ENCODE results near the gene ZNF148.

Gene ZNF148

DNA sequence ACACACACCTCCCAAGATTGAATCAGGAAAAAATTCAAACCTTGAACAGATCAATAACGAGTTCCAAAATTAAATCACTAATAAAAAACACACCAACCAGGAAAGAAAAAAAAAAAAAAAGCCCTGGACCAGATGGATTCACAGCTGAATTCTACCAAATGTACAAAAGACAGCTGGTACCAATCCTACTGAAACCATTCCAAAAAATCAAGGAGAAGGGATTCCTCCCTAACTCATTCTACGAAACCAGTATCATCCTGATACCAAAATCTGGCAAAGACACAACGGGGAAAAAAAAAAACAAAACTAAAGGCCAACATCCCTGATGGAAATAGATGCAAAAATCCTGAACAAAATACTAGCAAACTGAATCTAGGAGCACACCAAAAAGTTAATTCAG, 108.2 kb downstream of the ZNF148 start:
- no peak for DNase-seq

DNA sequence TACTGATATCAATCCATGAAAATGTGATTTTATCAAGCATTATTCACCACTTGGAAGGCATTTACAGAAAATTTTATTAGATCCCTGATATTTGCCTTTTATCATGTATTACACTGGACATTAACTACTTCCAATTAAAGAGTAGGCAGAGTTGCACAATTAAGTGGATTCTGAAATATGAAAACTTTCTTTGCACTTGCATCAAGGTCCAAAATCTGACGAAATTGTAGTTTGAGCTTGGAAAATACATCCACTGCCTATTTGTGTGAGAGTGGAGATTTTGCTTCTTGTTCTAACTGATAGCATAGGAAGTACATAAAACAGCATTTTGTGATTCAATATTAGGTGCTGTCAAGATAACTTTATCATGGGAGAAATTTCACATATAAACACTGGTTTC, 113.0 kb downstream of the ZNF148 start:
- no peak for DNase-seq

DNA sequence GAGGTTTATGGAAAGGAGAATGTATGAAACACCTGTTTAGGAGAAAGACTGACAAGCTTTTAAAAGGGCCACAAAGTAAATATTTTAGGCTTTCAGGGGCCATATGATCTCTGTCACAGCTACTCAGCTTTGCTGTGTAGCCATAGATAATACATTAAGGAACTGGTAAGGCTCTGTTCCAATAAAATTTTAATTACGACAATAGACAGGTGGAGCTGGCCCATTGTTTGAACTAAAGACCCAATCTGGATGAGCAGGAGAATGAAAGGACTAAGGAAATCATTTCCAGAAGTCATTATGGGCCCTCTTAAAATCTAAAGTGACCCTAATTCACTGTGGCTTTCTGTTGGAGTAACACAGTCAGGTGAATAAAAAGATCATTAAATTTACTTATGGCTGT, 114.1 kb downstream of the ZNF148 start:
- peak; percentile 91 for DNase-seq

DNA sequence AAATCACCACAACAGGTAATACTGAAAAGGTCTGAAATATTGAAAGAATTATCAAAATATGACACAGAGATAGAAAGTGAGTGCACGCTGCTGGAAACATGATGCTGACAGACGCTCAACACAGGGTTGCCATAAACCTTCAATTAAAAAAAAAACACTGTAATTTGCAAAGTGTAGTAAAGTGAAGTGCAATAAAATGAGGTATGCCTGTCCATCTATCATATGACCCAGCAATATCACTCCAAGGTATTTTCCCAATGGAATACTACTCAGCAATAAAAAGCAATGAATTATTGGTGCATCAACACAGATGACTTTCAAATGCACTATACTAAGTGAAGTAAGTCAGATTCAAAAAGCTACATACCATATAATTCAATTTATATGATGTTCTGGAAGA, 115.0 kb downstream of the ZNF148 start:
- DNase-seq = peak; percentile 1

DNA sequence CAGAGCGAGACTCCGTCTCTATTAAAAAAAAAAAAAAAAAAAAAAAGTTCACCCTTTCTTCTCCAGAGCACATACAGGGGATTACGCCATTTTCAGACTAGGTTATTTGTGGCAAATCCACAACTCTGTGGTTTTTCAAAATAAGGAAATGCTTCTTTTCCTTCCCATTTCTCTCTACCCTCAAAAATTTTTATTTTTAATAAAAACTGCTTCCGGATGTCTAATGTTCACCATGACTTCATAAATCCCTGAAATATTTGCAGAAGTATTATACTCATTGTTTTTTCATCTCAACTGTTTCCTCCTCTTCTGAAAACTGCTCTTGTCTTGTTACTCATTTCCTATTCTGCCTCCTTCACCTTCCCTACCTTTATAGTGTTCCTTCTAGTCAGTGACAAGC, 117.6 kb downstream of the ZNF148 start:
- DNase-seq = no peak

DNA sequence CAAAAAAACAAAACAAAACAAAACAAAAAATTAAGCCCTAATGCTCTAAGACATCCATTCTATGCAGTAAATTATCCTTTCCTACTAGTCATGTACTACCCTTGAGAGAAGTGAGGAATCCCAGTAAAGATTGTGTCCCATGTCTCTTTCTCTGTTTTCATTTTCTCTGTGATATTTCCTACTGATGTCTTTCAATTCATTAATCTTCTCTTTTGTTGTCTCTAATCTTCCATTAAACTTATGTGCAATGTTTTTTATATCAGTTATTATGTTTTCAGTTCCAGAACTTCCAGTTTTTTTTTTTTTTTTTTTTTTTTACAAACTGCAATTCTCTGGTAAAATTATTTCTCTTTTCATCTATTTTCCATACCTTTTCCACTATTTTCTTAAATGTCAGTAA, 118.5 kb downstream of the ZNF148 start:
- DNase-seq = no peak

DNA sequence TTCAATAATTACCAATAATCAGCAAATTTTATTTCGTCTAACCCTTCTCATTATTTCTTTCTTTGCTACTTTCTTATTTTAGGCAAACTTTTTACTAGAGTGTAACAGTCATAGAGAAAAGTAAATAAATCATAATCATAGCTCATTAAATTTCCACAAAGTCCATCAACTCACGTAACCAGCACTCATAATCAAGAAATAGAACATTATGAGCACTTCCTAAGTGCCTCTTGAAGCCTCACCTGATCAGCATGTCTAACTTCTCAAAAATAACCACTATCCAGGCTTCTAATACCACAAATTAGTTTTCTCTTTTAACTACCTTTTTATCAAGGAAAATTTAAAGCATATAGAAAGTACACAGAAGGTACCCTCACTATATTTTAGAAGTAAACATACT, 124.2 kb downstream of the ZNF148 start:
- DNase-seq = peak; percentile 12

DNA sequence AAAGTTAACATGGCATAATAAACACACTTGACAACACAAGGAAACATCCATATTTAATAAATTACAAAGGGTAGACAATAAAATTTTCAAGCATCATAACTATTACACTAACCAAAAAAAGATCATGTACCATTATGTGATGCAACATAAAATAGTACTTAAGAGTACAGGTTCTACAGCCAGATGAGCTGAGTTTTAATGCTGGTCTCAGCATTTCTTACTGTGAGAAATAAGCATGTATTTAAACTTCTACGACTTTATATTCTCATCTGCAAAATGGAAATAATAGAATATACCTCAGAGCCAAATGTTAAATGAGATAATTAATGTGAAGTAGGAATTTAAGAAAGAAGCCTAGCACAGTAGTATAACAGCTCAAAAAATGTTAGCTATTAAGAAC, 128.9 kb downstream of the ZNF148 start:
- DNase-seq = no peak

DNA sequence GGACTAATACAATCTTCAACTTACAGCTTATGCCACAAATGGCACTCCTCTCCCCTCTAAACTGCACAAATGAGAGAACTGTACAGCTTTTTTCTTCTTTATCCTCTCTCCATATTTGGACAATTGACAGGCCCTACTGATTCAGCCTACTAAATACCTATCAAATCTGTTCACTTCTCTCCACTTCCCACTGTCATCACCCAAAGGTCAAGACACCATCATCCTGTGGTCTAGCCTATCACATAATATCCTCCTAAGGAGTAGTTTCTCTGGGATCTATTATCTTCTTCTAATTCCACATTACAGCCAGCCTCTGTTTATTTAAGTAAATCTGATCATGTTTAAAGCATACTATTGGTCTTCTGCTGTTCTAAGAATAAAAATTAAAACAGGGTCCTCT, 129.6 kb downstream of the ZNF148 start:
- DNase-seq = no peak

DNA sequence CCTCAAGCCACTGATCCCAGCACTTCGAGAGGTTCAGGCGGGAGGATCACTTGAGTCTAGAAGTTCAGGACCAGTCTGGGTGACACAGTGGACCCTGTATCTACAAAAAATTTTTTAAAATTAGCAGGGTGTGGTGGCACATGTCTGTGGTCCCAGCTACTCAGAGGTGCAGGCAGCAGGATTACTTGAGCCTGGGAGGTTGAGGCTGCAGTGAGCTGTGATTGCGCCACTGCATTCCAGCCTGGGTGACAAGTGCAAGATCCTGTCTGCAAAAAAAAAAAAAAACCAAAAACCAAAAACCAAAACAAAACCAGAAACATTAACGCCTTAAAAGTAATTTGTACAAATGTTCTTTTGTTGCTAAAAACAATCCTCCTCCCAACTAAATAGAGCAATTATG, 134.6 kb downstream of the ZNF148 start:
- no peak for DNase-seq

DNA sequence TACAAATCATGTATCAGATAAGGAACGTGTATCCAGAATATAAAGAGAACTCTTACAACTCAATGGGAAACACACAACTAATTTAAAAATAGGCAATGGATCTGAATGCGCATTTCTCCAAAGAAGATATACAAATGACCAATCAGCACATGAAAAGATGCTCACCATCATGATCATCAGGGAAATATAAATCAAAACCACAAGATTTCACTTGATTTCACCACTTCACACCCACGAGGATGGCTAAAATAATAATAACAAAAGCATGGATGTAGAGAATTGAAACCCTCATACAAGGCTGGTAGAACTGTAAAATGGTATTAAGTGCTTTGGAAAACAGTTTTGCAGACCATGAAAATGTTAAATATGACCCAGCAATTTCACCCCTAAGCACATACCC, 135.9 kb downstream of the ZNF148 start:
- DNase-seq = no peak

DNA sequence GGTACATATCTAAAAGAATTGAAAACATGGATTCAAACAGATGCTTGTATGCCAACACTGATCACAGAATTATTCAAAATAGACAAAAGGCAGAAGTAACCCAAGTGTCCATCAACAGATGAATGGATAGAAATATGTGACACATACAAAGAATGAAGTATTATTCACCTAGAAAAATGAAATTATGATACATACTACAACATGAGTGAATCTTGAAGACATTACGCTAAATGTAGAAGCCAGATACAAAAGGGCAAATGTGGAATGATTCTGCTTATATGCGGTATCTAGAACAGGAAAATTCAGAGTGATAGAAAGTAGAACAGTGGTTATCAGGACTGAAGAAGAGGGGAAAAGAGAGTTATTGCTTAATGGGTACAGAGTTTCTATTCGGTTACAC, 136.4 kb downstream of the ZNF148 start:
- no peak for DNase-seq

DNA sequence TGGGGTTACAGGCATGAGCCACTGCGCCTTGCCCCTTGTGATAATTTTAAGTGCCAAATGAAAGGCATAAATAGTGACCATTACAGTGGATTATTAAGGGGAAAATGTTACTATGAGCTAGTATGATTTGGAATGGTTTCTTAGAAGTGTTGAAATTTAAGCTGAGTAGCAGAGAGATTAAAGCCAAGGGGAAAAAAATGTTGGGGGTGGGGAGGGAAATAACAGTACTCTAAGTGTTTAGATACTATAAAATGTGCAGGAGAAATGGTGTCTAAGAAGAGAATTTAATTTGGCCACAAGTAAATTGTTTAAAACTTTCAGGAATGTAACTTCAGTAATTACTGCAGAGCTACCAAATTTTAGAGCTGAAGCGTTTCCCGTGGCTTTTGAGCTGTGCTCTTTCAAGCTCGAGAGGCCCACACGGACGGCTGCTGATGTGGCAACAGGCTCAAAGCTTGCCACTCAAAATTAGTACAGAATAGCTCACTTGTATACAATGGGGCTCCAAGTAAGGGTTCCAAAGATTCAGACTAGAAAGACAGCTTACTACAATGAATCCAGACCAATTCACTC, 138.7 kb downstream of the ZNF148 start:
- no peak for DNase-seq

DNA sequence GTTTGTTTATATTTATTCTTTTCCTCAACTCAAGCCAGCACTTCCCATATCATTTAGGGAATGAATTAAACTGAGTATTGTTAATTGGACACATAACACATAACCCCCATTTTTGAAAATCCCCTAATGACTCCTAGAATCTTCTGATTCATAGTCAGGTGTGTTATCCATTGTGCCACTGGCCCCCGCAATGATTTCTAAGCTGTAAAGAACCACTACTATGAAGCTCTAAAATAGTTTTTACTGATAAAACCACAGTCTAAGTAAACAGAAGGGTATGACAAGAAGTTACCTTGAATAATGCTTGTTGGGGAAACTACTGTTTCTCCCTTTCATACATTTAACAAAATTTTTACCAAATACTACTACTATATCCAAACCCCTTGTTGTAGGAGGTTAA, 140.3 kb downstream of the ZNF148 start:
- no peak for DNase-seq

DNA sequence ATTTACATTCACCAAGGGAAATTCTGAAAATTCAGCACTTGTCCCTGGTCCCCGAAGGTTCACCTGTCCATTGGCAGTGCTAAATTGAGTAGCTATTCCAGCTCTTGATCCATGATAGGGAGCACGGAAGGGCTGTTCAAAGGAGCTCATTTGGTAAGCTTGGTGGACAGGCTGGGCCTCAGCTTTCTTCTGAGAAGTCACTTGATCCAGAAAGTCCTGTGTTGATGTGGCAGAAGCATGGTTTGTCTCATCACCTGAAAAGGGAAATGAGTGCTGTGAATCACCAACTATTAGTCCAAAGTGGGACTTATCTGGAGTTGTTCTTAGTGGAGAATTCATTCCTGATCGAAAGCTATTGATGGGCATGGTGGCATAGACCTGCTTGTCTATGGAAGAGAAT, 142.7 kb downstream of the ZNF148 start:
- DNase-seq = no peak

DNA sequence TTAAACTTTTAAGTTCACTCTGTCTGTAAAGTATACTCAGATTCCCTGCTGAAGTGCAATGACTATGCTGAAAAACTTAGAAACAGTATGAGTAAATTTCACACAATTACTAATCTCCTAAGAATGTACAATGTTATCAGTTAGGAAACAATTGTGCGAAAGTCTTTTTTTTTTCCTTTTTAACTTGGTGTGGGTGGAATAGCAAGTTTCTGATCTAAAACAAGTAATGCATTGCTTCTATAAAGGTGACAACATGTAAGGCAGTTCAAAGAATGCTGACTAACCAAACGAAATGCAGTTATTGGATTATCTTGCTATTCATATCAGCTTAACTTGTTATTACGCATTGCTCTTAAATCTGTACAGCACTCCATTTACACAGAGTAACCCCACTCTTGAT, 143.2 kb downstream of the ZNF148 start:
- DNase-seq = no peak

DNA sequence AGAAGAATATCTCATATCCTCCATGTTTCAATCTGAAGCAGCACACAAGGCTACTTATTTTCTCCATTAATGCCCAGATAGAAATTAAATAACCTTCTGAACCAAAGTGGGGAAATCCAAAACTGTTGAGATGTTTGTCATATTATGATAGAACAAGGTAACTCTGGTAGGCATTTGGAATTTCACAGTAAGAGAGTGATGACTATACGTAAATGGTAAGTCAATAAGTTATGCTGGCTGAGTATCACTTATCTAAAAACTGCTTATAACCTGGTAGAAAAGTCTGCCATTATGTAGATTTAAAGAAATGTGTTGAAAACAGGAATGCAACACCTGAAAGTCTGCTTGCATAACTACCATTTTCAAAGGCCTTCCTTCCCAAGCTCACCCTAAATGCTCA, 145.4 kb downstream of the ZNF148 start:
- no peak for DNase-seq

DNA sequence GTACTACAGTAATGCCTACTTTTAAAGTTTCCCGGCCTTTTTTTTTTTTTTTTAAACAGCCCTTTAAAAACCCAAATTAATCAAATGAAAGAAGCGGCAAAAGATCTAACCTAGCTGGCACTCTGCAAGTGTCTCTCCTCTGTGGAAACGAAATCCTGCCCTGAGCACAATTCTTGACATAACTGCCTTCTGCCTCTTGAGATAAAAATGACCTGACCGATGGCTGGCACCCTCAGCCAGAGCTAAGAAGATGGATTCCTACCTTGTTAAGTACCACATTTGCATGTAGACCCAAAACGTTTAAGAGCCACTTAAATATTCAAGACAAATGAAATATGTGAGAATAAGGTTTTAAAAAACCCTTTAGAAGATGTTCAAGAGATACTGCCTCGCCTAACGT, 146.0 kb downstream of the ZNF148 start:
- no peak for DNase-seq

DNA sequence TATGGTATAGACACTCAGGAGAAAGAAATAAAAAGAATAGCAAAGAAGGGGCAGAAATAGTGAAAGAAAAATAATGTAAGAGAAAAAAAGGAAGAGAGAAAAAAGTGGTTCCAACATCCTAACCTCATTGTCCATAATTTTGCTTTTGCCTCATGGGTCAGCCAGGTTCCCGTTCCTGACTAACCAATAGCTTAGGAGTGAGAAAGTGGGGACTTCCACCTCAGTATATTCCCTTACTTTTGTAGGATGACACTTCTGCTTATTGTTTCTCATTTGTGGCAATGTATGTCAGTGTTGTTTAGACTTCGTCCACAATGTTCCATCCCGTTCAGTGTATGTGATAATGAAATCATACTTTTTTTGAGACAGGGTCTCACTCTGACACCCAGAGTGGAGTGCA, 153.3 kb downstream of the ZNF148 start:
- no peak for DNase-seq

DNA sequence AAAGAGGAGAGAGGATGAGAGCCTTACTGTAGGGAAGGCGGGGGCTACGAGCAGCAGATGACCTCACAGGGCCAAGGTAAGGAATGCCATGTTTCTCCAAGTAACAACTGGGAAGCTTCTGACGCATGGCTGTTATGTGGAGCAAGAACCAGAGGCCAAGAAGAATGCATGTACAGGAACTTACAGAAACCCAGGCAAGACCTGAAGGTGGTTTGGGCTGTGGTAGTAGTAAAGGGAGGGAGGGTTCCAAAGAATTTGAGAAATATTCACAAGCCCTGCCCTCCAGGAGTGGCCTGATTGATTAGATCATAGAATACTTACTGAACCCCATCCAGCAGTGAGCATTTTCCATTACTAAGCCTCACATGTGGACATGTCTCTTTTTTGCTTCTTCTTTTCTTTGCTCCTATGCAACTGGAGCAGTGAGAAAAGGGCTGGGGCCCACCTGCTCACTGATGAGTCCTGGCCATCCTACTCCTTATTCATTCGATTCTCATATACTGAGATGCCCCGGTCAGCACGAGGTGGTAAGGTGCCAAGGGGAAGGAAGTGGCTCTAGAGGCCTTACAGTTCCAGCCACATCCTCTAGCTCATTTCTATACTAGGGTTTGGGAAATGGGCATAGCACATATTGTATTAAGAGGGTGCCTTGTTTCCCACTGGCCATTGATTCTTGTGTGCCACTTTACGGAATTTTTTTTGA, 154.2 kb downstream of the ZNF148 start:
- no peak for DNase-seq

DNA sequence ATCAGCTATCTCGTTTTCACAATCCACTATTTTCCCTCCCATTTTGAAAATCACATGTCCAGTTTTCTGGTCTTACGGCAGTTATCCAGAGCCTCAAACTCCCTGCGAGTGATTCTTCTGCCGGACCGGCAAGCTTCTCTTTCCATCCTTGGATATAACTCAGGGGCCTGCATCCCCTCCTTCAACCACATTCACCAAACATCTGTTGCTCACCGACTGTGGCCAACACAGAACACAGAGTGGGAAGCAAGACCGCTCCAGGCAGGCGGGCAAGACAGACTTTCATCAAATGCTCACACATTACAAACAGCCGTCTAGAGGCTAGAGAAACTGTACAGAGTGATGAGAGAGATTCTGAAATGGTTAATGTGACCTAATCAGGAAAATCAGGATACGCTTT, 154.9 kb downstream of the ZNF148 start:
- DNase-seq = no peak

DNA sequence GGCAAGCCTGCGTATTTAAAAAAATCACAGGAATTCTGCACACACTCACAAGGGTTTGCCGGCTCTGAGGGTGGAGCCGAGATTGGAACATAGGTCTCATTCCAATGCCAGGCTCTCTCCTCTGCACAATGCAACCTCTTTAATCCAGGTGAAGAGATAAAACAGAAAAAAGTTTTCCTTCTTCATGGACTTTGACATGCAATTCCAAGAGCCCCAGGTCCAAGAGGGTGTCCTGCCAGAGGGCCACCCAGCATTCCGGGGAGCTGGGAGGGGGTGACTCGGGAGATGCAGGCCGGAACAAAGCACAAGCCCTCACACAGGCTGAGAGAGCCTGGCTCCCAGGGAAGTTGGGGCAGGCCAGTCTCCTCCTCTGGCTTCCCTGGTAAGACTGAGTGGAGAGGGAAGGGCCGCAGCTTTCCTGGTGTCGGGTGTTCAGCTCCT, 155.8 kb downstream of the ZNF148 start:
- DNase-seq = no peak

DNA sequence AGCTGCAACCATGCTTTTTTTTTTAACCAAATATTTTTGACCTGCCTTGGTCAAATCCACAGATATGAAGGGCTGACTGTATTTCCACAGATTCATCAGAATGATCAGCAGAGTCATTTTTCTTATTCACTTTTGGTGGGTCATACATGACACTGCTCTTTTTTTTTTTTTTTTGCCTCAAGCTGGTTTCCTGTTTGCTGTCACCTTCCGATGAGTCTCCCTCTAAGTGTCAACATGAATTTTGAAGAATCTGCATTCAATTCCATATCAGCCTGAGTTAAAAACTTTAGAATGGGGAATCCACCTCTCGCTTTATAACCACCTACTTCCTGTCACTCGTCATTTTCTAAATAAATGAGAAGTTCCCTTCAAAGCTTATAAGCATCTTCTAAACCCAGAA, 160.4 kb downstream of the ZNF148 start:
- no peak for DNase-seq

DNA sequence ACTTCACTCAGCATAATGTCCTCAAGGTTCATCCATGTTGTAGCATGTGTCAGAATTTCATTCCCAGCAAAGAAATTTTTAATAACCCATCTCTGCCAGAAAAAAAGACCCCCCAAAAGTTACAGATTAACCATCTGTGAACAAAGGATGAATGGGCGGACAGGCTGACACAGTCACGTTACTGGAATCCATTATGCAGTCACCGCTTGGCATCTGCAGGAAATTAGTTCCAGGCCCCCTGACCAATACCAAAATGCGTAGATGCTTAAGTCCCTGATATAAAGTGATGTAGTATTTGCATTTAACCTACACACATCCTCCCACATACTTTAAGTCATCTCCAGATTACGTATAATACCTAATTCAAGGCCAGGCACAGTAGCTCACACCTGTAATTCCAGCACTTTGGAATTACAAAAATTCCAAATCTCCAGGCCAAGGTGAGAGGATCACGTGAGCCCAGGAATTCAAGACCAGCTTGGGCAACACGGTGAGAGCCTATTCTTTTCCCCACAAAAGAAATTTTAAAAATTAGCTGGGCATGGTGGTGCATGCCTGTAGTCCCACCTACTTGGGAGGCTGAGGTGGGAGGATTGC, 161.1 kb downstream of the ZNF148 start:
- no peak for DNase-seq

DNA sequence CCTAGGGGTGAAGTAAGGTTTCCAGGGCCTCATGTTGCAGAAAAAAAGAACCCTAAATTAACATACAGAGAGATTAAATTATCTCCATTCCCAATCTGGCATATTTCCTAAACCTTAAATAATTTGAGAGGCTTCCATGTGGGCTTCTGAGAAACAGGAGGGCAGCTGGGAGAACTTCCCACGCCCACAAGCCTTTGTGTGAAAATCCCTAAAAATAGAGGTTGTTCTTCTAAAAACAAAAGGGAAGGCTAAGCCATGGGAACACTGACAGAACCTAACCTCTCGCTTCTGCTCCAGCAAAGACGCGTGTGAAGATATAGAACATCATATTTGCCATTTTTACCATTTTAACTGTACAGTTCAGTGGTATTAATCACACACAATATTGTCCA, 161.8 kb downstream of the ZNF148 start:
- DNase-seq = no peak
